Type B pancreatic cell (in vitro differentiated cells): ENCODE results near the gene PAK1. TPM values are rescaled to one million over a fixed set of nuclear protein-coding genes. Genes with fewer than 3 reads are reported as not detected.

Experiments
- DNase-seq: peaks from one replicate; pipeline ENCODE4 v3.0.0; 2021; ENCODE audit warnings: mixed read lengths; ENCODE audit not compliant: unreplicated experiment; ENCODE audit errors: extremely low spot score
- H3K27ac Mint-ChIP-seq: 2 replicates; pipeline ENCODE4 v1.8.0; 2021; ENCODE audit warnings: mild to moderate bottlenecking, mixed read lengths
- H3K27me3 Mint-ChIP-seq: 2 replicates; pipeline ENCODE4 v1.8.0; 2021; ENCODE audit warnings: mixed read lengths
- H3K36me3 Mint-ChIP-seq: 2 replicates; pipeline ENCODE4 v1.8.0; 2021; ENCODE audit warnings: mixed read lengths
- H3K4me1 Mint-ChIP-seq: one replicate; pipeline ENCODE4 v1.8.0; 2021; ENCODE audit warnings: mixed read lengths; ENCODE audit not compliant: unreplicated experiment
- H3K4me3 Mint-ChIP-seq: 2 replicates; pipeline ENCODE4 v1.8.0; 2021; ENCODE audit warnings: mild to moderate bottlenecking, mixed read lengths
- H3K9me3 Mint-ChIP-seq: 2 replicates; pipeline ENCODE4 v1.8.0; 2021; ENCODE audit warnings: mixed read lengths
- CTCF ChIP-seq: fragments of 200-600 bp; sonication (generic); conservative IDR thresholded peaks from 2 replicates; pipeline ENCODE4 v1.5.0; 2021; ENCODE audit warnings: antibody characterized with exemption, mild to moderate bottlenecking
- long read RNA-seq: library from polyadenylated mRNA; unstranded; transcript quantifications from one replicate; pipeline ENCODE4 v2.0.0, GENCODE V29; 2020
- total RNA-seq: library from RNA; stranded (reverse); gene quantifications from 2 replicates; pipeline ENCODE4 v1.2.1, GENCODE V29; 2021; ENCODE audit warnings: low replicate concordance

PAK1 gene
- total RNA-seq, result 70.3 and 73.9 TPM in 2 replicates
- long read RNA-seq, transcript PAK1-202 (15 exons, 3,737 nt), result major isoform, 73 of 173 reads
- long read RNA-seq, transcript PAK1-201 (16 exons, 2,543 nt), result minor isoform, 7 of 173 reads
- long read RNA-seq, partial matches to known transcripts, result 29 of 173 reads
- long read RNA-seq, other reads (novel, unspliced or antisense), result 64 of 173 reads

DNA sequence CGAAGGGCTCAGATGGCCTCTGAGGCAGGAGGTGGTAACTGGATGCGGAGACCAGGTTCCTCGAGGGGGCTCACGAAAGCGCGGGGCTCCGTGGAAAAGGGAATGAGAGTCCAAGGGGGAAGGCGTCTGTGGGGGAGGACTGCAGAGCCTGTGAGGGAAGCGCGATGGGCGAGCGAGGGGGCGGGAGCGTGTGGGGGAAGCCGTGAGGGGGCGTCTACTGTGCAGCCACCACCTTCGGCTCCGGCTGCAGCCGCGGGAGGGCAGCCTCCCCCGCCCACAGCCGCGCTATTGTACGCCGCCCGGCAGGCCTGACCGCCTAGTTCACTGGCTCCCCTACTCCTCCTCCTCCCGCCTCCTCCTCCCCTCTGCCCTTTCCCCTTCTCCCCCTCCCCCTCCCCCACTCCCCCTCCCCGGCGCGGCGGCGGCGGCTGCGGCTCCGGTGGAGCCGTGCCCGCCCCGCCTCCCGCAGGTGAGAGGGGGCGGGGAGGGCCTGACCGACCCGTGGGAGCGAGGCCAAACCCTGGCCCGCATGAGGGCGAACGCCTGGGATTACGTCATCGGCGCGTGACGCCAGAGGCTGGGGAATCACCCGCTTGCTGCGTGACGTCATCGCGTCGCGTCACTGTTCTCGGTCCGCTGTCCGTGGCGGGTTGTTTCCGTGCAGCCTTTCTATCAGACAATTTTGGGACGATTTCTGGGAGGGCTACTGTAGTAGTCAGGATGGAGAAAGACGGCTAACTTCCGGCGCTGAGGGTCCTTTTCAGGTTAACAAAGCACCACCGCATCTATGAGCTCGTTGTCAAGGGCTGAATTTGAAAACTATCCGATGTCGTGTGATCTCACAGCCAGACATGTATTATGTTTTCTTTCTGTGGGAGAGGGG lies at the start of gene PAK1:
Gene PAK1, minus strand, starts transcription at position 294 of the 883 bp plus-strand sequence. CDS start 81,574 bp downstream, outside the sequence.
- Mint-ChIP-seq H3K4me1 (peaks cover 28% of the 10 kb centered on the region), H3K27me3 (peaks cover 3% of the 10 kb centered on the region), H3K9me3 (no peaks in the 10 kb centered on the region), H3K4me3 (peak within 1 kb of the TSS; percentile 92), H3K27ac (peak within 1 kb of the TSS; percentile 100), H3K36me3 (no peaks in the 10 kb centered on the region)
- DNase-seq, result peak; percentile 92
- peak; percentile 33 for TF ChIP-seq CTCF

DNA sequence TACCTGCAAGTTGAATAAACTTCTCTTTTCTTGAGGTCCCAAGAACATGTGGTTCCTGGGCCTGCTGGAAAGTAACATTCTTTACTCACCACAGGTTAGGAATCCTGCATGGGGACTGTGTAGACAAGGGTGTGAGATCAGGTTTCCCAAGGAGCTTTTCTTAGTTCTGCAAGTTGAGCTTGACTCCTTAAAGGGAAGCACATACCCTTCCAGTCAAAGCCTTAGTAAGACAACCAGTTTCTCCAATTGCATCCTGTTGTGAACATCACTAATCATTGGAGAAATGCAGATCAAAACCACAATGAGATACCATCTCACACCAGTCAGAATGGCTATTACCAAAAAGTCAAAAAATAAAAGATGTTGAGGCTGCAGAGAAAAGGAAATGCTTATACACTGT lies 48.3 kb upstream of the PAK1 start:
- no peaks in the 10 kb centered on the region for H3K4me1 Mint-ChIP-seq
- no peaks in the 10 kb centered on the region for H3K36me3 Mint-ChIP-seq
- no peak overlapping the region for H3K27ac Mint-ChIP-seq

GRCh38 chr11:77519847-77520246 lies 46.0 kb upstream of the PAK1 start:
- H3K27me3 Mint-ChIP-seq, result no peaks in the 10 kb centered on the region
- no peaks in the 10 kb centered on the region for H3K9me3 Mint-ChIP-seq
- no peaks in the 10 kb centered on the region for H3K4me1 Mint-ChIP-seq
- no peak for TF ChIP-seq CTCF
- DNase-seq, result no peak
- H3K36me3 Mint-ChIP-seq, result no peaks in the 10 kb centered on the region
- no peak overlapping the region for H3K27ac Mint-ChIP-seq
- no peak overlapping the region for H3K4me3 Mint-ChIP-seq

More for the DNA sequence above, 48.3 kb upstream of the PAK1 start:
- Mint-ChIP-seq H3K4me3 (no peak overlapping the region), H3K9me3 (no peaks in the 10 kb centered on the region), H3K27me3 (no peaks in the 10 kb centered on the region)
- no peak for DNase-seq
- TF ChIP-seq CTCF, result no peak

DNA sequence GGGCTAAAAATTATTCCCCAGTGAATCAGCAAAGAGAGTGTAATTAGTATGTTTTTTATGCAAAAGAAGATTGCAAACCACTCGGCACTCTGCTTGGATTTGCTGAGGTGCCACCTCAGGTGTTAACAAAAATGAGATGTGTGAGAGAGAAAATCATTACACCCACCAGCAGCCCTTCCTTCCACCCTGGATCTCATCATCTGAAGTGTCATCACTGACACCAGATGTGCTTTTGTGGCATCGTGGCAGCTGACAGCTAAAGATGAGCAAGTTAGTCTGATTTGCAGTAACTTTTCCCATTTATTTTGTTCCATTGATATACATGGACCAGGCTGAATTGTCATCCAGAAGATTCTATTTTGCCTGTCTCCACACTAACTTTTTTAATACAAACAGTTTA lies 44.6 kb upstream of the PAK1 start:
- H3K9me3 Mint-ChIP-seq, result no peaks in the 10 kb centered on the region
- no peak for TF ChIP-seq CTCF
- H3K27ac Mint-ChIP-seq, result no peak overlapping the region
- no peaks in the 10 kb centered on the region for H3K4me1 Mint-ChIP-seq
- no peak for DNase-seq
- H3K27me3 Mint-ChIP-seq, result no peaks in the 10 kb centered on the region
- H3K4me3 Mint-ChIP-seq, result no peak overlapping the region
- no peaks in the 10 kb centered on the region for H3K36me3 Mint-ChIP-seq

- Mint-ChIP-seq H3K4me1 (no peaks in the 10 kb centered on the region), H3K36me3 (no peaks in the 10 kb centered on the region), H3K27ac (no peak overlapping the region), H3K4me3 (no peak overlapping the region), H3K9me3 (no peaks in the 10 kb centered on the region), H3K27me3 (no peaks in the 10 kb centered on the region)
- DNase-seq, result no peak
- TF ChIP-seq CTCF, result no peak
These were observed 43.9 kb upstream of the PAK1 start for GRCh38 chr11:77517753-77518152.
